HL-60/S4 (cell line): Measurements from ENCODE around the gene MAST2.
"Not testable (repeated sequence)": the region's sequence is repeated elsewhere in the genome, so short reads cannot be mapped to it uniquely, and the experiment has no call there.

Experiments
- in situ Hi-C: fragments of 300-500 bp; cut with MboI; formaldehyde crosslinking; loops from 2 replicates; pipeline ENCODE4 v1.14.3; 2022; ENCODE audit warnings: low sequenced_read_pairs

Gene MAST2

DNA sequence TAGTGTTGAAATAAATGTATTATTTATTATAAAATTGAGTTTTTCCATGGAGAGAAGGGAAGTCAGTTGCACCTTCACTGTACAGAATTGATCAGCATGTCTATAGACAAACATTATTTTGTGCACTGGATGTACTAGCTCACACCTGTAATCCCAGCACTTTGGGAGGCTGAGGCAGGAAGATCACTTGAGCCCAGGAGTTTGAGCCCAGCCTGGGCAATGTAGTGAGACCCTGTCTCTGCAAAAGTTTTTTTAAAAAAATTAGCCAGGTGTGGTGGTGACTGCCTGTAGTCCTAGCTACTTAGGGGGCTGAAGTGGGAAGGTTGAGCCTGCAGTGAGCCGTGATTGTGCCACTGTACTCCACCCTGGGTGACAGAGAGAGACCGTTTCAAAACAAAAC lies 87.7 kb downstream of the MAST2 start:
- in situ Hi-C loops, result no loop called here

DNA sequence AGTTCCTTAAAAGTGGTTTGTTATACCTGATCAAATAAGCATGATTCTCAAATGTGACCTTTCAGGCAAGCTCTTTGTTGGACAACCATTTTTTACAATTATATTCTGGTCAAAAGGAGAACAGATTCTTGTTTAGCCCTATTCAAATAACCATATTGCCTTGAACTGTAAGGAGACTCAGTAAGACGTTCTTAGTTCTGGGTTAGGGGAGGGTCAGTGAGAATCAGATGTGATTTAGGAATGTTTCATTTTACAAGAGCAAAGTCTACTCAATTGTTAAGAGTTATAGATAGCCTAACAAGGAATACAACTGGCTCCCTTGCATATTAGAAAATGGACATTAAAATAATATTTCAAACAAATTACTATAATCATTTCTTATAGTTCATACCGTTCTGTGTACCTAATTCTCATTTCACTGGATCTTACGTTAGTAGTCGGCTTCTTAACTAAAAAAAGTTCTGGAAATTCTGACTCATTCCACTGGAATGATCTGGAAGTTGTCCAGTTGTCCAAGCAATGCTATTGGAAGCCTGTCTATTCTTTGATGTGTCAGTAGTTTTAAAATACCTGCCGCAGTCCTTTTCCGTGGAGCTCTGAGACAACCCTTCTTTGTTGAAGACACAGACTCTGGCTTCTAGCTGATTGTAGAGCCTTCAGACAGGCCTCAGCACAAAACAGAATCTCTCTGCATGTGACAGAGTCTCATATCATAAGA lies 88.8 kb downstream of the MAST2 start:
- in situ Hi-C loops, result no loop called here

- in situ Hi-C loops, result no loop called here
Observed at GRCh38 chr1:45894331-45894730, 90.9 kb downstream of the MAST2 start.

DNA sequence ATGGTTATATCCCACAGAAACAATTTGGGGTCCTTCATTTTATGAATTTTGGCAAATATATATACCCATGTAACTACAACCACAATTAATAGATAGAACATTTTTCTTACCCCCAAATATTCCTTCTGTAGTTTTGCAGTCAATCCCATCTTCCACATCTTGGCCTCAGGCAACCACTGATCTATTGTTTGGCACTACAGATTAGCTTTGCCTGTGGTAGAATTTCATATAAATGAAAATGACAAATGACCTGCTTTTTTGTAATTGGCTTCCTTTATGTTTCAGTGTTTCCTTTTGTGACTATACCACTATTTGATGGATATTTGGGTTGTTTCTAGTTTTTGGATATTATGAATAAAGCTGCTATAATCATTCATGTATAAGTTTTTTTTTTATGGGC lies 91.5 kb downstream of the MAST2 start:
- in situ Hi-C loops, result no loop called here

GRCh38 chr1:45895406-45895805 lies 92.0 kb downstream of the MAST2 start:
- in situ Hi-C loops, result no loop called here

DNA sequence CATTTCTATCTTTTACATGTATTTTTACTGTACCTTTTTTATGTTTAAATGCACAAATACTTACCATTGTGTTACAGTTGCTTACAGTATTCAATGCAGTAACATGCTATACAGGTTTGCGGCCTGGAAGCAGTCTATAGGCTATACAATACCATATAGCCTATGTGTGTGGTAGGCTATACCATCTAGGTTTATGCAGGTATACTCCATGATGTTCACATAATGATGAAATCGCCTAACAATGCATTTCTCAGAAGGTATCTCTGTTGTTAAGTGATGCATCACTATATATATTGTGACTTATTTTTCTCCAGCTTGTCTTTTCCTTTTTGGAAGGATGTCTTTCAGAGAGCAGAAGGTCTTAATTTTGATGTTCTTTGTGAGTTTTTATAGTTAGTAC lies 103.5 kb downstream of the MAST2 start:
- in situ Hi-C loops, result no loop called here

DNA sequence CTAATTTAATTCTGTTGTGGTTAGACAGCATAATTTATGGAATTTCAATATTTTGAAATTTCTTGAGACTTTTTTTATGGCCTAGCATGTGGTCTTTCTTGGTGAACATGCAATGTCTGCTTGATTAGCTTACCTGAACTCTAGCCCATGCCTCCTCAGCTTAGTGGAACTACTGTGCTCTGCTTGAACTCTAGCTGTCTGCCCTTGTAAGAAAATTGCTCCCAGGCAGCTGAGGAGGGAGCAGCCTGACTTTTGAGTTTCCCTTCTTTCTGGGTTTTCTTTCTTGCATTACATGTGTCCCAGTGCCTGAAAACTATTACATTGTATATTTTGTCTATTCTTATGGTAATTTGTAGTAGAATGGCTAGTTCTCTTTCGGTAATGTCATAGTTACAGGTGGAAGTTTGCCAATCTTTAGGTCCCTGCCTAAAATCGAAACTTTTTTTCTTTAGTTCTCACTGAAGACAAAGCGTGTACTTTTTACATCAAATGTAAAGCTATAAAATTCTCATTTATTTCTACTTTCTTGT lies 105.3 kb downstream of the MAST2 start:
- in situ Hi-C loops, result no loop called here

DNA sequence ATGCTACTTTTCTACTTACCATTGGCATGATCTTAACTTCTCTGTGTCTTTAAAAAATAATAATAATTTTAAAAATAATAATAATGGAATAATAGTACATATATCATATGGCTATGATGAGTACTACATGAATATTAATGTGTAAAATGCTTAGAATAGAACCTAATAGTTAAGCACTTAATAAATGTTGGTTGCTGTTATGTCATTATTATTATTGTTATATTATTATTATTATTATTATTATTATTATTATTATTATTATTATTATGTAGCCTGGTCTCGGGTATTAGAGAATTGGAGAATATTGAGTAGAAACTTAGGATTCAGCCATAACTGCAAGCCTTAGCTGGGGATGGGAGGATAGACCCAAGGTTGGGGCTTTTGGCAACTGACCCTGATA lies 108.2 kb downstream of the MAST2 start:
- in situ Hi-C loops, result no loop called here

DNA sequence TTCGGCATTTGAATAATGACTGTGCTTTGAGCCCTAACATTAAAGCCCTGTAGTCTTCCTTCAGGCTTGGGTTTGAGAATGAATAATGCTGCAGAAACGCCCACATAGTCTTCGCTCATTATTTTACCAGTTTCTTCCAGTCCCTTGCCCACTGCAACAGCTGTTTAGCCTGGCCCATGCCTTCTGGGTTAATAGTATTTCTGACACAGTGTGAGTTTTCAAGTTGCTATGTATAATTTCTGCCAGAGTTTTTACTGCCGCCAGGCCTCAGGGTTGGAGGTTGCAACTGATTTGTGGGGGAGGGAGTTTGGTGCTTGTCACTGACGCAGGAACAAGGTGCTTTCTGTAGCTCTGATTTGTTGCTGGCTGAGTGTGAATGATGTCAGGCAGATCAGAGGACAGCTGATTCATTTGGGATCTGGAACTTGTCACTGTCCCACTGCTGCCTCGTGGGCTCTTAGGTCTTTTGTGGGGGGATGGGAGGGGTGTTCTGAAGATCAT lies 109.8 kb downstream of the MAST2 start:
- in situ Hi-C loops, result no loop called here

- in situ Hi-C loops, result no loop called here
Observed at GRCh38 chr1:45913731-45914501, 110.5 kb downstream of the MAST2 start.

DNA sequence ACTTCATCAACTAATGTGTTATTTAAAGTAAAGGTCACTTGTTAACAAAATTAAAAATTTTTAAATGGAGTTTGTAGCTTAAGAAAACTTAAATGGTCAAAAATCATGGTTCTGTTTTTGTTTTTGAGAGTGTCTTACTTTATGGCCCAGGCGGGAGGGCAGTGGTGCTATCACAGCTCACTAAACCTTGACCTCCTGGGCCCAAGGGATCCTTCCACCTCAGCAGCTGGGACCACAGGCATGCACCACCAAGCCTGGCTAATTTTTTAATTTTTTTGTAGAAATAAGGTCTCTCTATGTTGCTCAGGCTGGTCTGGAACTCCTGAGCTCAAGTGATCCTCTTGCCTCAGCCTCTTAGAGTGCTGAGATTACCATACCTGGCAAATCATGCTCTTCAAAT lies 111.4 kb downstream of the MAST2 start:
- in situ Hi-C loops, result no loop called here

- in situ Hi-C loops, result no loop called here
Observed at GRCh38 chr1:45922374-45922773, 119.0 kb downstream of the MAST2 start.

GRCh38 chr1:45922813-45923212 lies 119.4 kb downstream of the MAST2 start:
- in situ Hi-C loops, result no loop called here

GRCh38 chr1:45923343-45923742 lies 119.9 kb downstream of the MAST2 start:
- in situ Hi-C loops, result no loop called here

DNA sequence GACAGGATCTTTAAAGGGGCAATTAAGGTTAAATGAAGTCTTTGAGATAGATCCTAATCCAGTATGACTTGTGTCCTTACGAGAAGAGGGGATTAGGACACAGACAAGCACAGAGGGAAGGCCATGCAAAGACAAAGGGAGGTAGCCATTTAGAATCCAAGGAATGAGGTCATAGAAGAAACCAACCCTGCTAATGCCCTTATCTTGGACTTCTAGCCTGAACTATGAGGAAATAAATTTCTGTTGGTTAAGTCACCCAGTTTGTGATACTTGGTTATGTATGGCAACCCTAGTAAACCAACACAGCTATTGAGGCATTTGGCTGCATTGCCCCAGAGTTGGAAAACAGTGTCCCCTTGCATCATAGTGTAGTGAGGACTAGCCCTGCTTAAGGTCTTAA lies 121.3 kb downstream of the MAST2 start:
- in situ Hi-C loops, result no loop called here

DNA sequence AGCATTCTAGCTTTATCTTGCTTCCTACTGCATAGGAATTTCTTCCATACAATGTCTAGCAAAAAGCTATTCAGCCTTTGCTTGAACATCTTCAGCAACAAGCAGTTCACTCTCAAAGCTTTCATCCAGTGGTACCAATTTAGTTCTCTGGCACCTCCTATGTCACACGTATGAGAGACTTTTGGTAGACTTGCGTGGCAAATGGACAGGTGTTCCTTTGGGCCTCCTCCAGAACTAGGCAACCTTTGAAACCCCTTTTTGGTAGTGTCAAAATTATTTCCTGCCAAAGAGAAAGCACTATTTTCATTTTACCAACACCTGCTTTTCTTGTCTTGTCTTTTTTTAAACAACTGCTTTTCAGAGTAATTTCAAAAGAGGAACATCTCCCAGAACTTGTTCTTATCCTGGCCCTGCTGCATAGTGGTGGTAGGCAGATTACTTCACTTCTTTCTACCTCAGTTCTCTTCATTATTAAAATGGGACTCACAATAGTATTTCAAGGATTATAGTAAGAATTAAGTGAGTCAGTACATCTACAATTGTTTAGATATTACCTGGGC lies 122.4 kb downstream of the MAST2 start:
- in situ Hi-C loops, result no loop called here

- in situ Hi-C loops, result no loop called here
Observed at GRCh38 chr1:45926330-45926729, 122.9 kb downstream of the MAST2 start.

DNA sequence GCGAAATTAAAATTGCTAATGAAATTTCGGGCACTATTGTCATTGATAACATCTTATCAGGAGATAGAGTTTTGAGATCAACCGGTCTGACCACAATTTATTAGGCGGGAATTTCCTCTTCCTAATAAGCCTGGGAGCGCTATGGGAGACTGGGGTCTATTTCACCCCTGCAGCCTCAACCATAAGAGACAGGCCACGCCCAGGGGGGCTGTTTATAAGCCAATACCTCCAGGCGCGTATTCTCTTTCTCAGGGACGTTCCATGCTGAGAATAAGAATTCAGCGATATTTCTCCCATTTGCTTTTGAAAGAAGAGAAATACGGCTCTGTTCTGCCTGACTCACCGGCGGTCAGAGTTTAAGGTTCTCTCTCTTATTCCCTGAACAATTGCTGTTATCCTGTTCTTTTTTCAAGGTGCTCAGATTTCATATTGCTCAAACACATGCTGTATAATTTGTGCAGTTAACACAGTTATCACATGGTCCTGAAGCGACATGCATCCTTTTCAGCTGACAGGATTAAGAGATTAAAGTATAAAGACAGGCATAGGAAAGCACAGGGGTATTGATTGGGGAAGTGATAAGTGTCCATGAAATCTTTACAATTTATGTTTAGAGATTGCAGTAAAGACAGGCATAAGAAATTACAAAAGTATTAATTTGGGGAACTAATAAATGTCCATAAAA lies 124.0 kb downstream of the MAST2 start:
- in situ Hi-C loops, result not testable (repeated sequence)

- in situ Hi-C loops, result no loop called here
Observed at GRCh38 chr1:45928486-45929205, 125.2 kb downstream of the MAST2 start.

DNA sequence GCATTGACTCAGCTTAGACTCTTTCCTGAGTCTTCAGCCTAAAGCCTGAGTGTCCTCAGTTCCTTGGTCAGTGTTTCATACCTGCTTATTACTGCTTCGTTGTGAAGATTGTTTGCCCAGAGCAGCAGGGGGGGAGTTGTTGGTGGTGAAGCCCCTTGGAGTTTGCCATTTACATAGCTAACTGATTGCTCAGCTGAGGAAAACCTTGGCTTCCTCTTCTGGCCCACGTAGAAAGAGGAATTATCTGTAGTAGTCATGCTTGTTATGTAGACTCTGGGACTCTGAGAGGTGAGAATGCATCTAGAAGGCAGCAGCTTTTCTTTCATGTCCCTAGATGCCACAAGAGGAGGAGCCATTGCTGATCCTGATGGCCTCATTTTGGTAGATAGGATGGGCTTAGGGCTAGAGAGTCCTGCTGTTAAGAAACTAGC lies 125.9 kb downstream of the MAST2 start:
- in situ Hi-C loops, result no loop called here
